ENCODE results near the gene VEZT. TPM values are rescaled to one million over a fixed set of nuclear protein-coding genes. Genes with fewer than 3 reads are reported as not detected.

VEZT gene
- total RNA-seq, 1 donor from 2014 or later = 126 TPM

DNA sequence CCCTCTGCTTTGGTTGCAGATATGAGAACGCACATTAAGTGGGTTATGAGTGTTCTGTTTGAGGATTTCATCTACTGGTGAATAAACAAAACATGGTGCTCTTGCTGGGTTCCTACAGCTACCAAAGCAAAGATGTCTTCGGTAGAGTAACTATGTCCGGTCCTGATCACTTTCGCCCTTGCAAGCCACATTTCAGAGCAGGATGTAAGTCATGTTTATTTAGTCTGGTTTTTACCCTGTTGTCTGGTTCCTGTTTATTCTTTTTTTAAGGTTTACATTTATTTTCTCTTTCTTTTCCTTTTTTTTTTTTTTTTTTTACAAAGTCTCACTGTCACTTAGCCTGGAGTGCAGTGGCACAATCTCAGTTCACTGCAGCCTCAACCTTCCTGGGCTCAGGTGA, 99.2 kb downstream of the VEZT start:
- peaks cover 3% of the 10 kb centered on the region for H3K9me3 Mint-ChIP-seq (ENCODE audit: low read depth)
- no peak for DNase-seq (ENCODE audit: low spot score, unreplicated experiment)
- peaks cover 58% of the 10 kb centered on the region for H3K4me1 Mint-ChIP-seq (ENCODE audit: low read depth)
- H3K4me3 Mint-ChIP-seq (ENCODE audit: low read depth) = no peak overlapping the region
- H3K27ac Mint-ChIP-seq = no peak overlapping the region
- TF ChIP-seq, protein P1, sequence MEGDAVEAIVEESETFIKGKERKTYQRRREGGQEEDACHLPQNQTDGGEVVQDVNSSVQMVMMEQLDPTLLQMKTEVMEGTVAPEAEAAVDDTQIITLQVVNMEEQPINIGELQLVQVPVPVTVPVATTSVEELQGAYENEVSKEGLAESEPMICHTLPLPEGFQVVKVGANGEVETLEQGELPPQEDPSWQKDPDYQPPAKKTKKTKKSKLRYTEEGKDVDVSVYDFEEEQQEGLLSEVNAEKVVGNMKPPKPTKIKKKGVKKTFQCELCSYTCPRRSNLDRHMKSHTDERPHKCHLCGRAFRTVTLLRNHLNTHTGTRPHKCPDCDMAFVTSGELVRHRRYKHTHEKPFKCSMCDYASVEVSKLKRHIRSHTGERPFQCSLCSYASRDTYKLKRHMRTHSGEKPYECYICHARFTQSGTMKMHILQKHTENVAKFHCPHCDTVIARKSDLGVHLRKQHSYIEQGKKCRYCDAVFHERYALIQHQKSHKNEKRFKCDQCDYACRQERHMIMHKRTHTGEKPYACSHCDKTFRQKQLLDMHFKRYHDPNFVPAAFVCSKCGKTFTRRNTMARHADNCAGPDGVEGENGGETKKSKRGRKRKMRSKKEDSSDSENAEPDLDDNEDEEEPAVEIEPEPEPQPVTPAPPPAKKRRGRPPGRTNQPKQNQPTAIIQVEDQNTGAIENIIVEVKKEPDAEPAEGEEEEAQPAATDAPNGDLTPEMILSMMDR (IDR thresholded peaks at IDR 0.05; ENCODE audit: unreplicated experiment) = no peak
- no peaks in the 10 kb centered on the region for H3K27me3 Mint-ChIP-seq
- peaks cover 3% of the 10 kb centered on the region for H3K36me3 Mint-ChIP-seq (ENCODE audit: insufficient read depth)

DNA sequence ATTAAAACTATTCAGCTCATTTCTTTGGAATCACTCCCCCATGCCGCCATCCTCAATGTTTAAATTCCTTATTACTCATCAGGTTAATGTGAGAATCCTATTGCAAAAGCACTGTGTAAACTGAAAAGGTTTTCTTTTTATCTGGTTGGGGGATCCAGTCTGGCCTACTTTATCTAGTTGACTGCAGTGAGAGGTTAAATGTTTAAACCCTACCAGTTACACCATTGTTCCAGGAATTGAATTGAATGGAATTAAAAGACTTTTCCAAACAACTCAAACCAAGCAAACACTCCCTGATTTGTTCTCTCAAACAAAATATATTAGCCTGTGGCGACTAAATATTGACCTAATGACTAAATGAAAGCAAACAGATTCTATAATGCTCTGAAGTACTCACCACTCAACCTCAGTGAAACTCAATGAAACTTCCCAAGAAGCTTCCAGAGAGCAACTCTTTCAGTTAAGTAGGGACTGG, 100.5 kb downstream of the VEZT start:
- Mint-ChIP-seq H3K36me3 (ENCODE audit: insufficient read depth) (peaks cover 3% of the 10 kb centered on the region), H3K27me3 (no peaks in the 10 kb centered on the region), H3K9me3 (ENCODE audit: low read depth) (peaks cover 3% of the 10 kb centered on the region), H3K4me3 (ENCODE audit: low read depth) (no peak overlapping the region), H3K4me1 (ENCODE audit: low read depth) (peaks cover 61% of the 10 kb centered on the region), H3K27ac (peak overlapping the region; percentile 92)
- TF ChIP-seq, protein P1 (IDR thresholded peaks at IDR 0.05; ENCODE audit: unreplicated experiment) = no peak
- no peak for DNase-seq (ENCODE audit: low spot score, unreplicated experiment)

DNA sequence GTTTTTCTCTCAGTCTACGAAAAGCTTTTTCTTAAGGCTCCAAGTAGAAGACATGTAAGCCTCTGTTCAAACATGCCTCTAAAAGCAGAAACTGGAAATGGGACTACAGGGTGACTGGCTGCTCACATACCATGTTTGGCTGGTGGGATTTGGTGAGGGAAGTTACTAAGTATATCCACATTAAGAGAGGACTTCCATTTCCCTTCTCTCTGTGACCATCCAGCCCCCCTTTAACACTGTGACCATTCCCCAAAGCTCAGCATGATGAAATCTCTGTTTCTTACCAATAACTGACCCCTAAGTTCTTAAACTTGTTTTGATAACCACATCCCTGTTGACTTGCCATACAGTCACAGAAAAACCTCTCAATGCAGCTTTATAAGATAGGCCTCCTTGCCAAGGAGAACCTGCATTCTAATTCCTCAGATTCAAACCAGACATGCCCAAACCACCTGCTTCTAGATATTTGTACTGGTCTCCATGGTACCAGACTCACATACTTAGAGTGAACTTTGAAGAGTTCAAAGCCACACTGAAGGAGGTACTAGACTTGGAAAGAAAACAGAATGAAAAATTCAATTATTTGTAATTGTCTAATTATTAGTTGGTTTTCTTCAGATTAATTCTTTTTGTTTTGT, 102.2 kb downstream of the VEZT start:
- H3K4me3 Mint-ChIP-seq (ENCODE audit: low read depth) = no peak overlapping the region
- no peaks in the 10 kb centered on the region for H3K9me3 Mint-ChIP-seq (ENCODE audit: low read depth)
- H3K36me3 Mint-ChIP-seq (ENCODE audit: insufficient read depth) = no peaks in the 10 kb centered on the region
- peaks cover 60% of the 10 kb centered on the region for H3K4me1 Mint-ChIP-seq (ENCODE audit: low read depth)
- H3K27me3 Mint-ChIP-seq = no peaks in the 10 kb centered on the region
- TF ChIP-seq, protein P1 (IDR thresholded peaks at IDR 0.05; ENCODE audit: unreplicated experiment) = no peak
- DNase-seq (ENCODE audit: low spot score, unreplicated experiment) = no peak
- peak overlapping the region; percentile 84 for H3K27ac Mint-ChIP-seq

DNA sequence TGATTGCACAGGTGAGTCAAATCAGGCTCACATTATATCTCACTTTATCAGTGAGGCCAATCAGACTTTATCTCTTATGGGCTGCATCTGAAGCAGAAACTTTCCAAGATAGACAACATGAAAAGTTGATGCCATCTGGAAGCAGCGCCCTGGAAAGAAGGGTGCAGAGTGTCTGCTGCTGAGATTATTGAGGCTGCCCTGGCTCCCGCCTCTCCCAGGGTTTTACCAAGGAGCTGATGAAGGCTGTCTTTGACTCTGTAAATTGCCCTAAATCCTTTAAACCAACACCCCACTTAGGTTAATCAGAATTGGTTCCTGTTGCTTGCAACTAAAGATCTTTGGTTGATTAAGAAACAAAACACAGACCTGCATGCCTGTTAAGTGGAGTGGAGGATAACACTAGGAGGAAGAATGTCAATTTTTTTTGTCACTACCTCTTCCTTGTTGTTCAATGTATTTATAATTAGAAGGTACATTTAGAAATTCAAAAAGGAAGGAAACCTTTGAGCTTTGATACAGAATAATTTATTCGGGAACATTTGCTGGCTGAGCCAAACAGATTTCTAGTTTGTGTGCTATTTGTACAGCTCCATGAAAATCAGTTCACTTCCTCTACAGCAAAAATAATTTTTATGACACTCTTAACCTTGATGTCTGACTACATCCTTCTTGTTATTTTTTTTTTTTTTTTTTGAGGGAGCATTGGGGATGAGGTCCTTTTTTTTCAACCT, 104.1 kb downstream of the VEZT start:
- Mint-ChIP-seq H3K27me3 (no peaks in the 10 kb centered on the region), H3K4me1 (ENCODE audit: low read depth) (peaks cover 51% of the 10 kb centered on the region), H3K4me3 (ENCODE audit: low read depth) (no peak overlapping the region), H3K9me3 (ENCODE audit: low read depth) (no peaks in the 10 kb centered on the region), H3K27ac (peak overlapping the region; percentile 71), H3K36me3 (ENCODE audit: insufficient read depth) (no peaks in the 10 kb centered on the region)
- TF ChIP-seq, protein P1 (IDR thresholded peaks at IDR 0.05; ENCODE audit: unreplicated experiment) = no peak
- no peak for DNase-seq (ENCODE audit: low spot score, unreplicated experiment)

DNA sequence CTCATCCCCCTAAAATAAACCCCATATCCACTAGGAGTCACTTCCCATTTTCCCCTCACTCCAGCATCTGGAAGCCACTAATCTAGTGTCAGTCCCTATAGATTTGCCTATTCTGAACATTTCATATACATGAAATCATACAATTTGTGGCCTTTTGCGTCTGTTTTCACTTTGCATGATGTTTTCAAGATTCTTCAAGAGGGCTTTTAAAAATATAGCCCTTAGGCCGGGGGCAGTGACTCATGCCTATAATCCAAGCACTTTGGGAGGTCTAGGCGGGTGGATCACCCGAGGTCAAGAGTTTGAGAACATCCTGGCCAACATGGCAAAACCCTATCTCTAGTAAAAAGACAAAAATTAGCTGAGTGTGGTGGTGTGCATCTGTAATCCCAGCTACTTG, 104.7 kb downstream of the VEZT start:
- DNase-seq (ENCODE audit: low spot score, unreplicated experiment) = no peak
- Mint-ChIP-seq H3K9me3 (ENCODE audit: low read depth) (no peaks in the 10 kb centered on the region), H3K4me3 (ENCODE audit: low read depth) (no peak overlapping the region), H3K27me3 (no peaks in the 10 kb centered on the region), H3K36me3 (ENCODE audit: insufficient read depth) (no peaks in the 10 kb centered on the region), H3K27ac (peak overlapping the region; percentile 71), H3K4me1 (ENCODE audit: low read depth) (peaks cover 52% of the 10 kb centered on the region)
- TF ChIP-seq, protein P1 (IDR thresholded peaks at IDR 0.05; ENCODE audit: unreplicated experiment) = no peak

All from progenitor cell of endocrine pancreas (in vitro differentiated cells).